GM19099 (cell line): Measurements from ENCODE around the gene RUNX2.

Experiments used
- POLR2A ChIP-seq: IDR thresholded peaks from 3 replicates; pipeline ENCODE4 v1.6.1; 2011; ENCODE audit warnings: low read depth; ENCODE audit not compliant: insufficient read length; ENCODE audit errors: extremely low read depth

RUNX2 gene

DNA sequence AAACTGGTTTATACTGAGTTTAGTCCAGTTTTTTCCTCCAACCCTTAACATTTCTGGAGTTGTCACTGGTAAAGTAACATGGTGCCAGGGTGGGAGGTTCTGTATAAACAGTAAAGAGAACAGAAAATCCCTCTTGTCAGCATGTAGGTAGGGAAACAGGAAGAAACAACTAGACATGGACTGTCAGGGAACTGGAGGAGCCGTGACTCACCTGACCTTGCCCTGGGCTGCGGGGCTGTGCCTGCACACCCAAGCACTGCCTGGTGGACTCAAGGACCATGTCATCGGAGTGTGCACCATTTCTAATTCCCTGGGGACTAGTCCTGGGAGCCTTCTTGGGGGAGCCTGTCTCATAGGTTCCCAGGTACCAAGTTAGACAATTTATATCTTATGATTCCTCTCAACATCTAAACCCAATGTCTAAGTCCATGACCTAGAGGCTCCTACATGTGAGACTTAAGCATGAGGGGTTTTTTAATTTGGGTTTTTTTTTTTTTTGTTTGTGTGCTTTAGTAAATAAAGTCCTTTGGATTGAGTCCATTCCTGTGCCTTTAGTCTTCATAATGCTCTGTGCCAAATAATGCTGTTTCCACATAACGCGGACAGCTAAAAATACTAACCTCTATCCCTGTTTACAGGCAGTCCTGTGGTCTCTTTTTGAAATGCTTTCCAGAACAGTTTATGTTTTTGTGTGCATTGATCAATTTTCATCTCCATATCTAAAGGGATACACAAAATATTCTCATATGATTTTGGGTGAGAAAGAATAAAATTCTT, 186.5 kb downstream of the RUNX2 start:
- TF ChIP-seq POLR2A, result no peak

DNA sequence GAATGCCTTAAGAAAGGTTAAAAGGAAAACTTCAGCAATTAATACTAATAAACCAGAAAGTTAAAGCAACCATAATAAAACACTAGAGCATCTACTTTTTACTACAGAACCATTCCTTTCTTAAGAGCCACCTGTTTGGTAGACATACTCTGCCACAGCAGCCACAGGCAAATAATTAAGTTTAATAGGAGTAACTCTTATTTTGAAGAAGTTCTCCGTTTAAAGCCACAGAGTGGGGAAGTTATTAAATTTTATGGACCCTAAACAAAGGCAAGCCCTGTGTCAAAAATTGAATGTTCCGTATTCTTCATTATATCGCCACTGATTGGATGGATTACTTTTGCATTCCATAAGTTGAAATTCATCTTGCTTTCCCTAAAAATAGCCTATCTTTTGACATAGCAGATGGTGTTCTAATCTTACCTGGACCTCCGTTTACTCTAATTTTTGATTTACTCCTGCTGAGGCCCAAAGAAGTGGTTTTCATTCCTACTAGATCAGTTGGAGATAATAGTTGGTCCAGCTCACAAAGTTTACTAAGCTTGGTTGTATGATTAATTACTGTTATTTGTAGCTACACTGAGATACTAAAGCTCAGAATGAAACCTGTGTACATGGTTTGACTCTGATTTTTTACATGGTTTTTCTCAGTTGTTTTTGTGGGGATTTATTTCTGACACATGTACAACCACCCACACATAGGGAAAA, 190.0 kb downstream of the RUNX2 start:
- TF ChIP-seq POLR2A, result no peak

DNA sequence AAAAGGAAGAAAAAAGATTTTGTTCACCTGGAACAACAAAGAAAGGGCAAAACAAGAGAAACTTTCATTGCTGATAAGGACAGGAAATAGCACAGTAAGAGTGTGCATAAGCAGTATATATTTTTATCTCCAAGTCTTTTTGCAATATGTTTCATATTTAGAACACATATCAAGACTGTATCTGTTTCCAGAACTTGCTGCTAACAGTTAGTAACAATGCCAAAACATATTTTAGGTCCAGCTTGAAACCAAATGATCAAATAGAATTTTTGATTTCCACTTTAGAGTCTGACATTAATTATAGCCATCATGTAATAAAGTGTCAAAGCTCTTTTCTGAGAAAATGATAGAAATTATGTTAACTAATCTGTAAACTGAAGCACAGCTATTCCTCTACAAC, 193.1 kb downstream of the RUNX2 start:
- no peak for TF ChIP-seq POLR2A

DNA sequence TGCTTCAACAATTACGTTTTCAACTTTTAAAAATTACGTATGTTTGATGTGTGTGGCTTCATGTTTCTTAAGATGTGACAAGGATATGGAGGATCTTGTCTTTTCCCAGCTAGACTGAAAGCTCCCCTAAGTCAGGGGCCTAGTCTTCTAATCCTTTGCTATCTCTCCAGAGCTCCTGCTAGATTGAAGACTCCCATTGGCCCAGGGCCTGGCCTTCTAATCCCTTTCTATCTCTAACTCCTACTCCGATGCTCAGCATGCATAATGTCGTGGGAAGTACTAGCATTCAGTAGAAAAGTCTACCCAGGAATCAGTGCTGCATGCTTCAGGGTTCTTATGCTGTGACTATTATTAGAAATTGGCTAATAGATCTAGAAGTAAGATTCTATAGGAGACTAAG, 194.4 kb downstream of the RUNX2 start:
- TF ChIP-seq POLR2A, result no peak

DNA sequence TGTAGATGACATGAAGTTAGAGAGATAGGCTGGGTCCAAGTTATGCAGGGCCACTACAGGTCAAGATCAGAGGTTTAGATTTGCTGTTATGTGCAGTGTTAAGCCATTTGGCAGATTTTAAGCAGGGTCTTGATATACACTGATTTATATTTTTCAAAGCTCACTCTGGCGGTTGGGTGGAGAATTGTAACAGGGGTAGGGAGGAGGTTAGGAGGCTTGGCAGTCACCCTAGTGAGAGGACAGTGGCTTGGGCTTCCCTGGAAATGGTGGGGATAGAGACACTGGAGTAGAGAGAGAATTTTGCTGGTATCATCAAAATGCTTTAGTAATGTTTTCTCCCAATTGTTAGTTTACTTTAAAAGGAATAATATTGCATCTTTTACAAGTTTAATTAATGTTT, 199.1 kb downstream of the RUNX2 start:
- TF ChIP-seq POLR2A, result no peak

DNA sequence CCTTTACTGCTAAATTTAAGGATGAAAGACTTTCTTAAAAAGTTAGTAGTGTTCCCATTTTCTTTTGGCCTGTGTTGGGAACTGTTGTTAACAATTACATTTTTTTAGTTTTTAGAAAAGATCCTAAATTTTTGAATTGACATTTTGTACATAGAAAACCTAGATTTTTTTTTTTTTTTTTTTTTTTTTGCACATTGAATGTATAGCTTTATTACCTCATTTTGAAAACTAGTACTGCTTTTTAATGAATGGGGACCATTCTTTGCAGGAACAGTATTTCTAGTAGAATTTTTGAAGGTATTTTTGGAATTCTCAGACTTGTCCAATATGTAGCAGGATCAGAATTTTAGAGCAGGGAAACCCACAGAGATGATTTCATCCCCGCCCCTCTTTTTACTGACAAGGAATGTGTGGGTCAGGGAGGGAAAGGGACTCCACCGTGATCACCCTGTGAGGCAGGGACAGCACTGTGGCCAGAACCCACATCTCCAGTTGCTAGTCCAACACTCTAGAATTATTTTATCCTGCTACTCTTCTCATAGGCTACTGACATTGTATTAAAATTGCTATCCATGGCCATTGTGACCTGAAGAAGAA, 204.0 kb downstream of the RUNX2 start:
- no peak for TF ChIP-seq POLR2A

DNA sequence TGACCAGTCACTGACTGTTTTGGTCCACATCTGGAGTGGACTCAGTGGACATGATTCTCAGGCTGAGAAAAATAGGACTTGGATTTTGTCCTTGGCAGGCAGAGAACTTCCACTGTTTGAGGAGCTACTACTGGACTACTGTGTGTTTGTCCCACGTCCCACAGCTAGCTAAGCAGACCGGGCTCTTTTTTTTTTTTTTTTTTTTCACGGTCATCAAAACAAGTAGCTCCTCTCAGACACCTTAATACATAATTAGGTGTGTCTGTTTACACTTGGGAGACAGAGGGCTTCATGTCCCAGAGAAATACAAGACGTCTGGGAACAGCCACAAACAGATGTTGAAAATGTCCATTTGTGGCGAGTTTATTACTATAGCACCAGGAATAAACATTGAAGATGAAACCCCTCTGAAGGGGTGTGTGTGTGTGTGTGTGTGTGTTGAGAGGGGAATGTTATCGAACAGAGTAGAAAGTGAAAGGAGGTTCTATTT, 204.6 kb downstream of the RUNX2 start:
- no peak for TF ChIP-seq POLR2A

DNA sequence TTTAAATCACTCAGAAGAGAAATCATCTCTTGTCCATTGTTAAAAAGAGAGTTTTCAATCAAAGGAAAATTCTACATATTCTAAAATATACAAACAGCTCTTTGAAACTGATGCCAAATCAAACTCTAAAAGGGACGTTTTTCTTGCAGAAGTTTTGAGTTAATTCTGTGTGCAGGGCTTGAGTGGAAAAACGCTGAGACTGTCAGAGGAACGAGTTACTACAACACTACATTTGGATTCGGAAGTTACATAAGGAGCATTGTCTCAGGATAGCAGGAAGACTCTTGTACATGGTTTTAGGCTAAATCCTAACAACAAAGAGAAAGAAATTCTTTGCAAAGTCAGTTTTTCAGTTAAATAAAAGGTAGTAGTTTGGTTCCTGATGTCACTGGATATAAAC, 205.3 kb downstream of the RUNX2 start:
- no peak for TF ChIP-seq POLR2A

DNA sequence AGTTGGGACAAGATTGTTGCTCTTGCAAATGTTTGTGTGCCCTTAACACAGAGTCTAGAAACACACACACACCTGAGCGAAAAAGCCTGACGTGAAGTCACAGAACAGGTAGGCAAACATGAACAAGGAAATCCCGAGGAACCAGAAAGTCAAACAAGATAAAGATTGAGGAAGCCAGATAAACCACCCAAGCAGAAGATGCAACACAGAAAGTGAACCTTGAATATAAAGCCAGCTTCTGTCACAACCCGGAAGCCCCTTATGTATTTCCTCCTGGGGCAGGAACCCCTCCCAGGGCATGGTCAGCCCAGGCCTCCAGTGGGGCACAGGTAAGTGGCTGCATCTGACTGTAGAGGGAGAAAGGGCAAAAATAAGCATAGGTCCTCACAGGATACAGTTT, 207.8 kb downstream of the RUNX2 start:
- TF ChIP-seq POLR2A, result no peak

DNA sequence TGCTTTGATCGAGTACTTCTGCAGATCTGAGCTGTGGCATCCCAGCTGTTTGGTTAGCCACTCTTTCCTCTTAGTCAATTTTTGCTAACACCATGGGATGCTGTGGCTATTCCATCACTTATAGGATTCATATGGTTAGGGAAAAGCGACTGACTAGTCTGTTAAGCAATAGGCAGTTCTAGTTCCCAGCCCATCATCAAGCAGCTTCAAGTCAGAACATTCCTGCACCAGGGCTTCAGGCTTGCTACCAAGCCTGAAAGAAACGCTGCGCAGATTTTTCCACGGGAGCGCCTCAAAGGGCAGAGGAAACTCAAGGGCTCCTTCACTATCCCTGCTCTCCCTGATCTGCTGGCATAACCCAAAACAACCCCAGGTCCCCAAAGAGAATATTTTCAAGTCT, 209.4 kb downstream of the RUNX2 start:
- no peak for TF ChIP-seq POLR2A

DNA sequence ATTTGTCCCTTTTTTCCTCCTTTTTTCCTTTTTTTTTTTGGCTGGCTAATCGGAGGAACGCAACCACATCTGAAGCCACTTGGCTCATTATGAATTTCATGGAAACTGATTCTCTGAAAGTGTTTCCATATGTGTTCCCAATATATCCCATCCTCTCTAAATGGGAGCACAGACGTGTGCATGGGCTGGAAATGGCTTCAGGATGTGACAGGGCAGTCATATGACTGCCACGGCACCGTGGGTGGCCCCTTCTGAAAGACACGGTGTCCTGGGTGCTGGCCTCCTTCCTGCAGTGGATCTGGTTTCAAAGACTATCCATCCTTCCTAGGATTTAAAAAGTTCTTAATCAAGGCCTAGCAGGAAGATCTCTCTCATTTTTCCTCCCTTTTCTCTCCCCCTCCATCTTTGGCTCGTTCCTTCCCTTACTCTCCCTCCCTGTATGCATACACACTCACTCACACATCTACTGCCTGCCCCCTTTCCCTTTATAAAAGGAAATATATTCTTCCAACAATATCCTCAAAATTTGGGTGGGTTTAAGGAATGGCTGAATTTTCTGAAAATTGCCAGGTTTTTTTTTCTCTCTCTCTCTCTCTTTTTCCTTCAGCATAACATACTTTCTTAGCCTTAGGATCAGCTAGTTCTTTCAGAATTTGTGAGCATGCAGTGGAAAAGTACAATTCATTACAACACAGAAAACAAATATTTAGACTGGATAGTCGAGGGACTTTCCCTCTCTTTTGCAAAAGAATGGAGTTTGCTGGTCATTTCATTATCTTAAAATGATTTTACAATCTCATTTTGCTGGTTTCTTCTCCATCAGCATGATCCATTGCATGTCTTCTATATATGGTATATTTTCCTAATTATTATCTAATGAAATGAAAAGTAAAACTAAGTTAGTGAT, 210.8 kb downstream of the RUNX2 start:
- TF ChIP-seq POLR2A, result no peak

DNA sequence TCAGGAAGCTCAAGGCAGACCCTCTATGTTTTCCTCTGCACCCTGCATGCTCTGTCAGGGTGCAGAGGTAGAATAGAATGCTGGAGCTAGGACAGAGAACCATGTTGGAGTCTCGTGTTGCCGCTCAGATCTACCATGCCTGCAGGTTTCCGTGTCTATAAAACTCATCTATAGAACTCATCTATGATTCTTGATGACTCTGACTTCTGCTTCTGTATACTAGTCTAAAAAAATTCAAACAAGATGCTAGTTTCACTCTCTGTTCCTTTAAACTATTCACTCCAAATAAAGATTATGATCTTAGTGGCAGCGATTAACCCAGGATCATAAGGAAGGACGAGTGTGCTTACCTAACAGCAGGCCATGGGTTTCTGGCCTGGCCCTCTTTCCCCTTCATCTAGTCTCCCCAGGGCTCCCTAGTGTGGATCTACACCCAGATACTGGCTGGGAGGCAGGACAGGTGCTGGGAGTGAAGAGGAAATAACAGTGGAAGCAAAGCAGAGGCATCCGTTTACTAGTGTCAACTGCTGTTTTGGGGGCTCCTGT, 212.3 kb downstream of the RUNX2 start:
- TF ChIP-seq POLR2A, result no peak

DNA sequence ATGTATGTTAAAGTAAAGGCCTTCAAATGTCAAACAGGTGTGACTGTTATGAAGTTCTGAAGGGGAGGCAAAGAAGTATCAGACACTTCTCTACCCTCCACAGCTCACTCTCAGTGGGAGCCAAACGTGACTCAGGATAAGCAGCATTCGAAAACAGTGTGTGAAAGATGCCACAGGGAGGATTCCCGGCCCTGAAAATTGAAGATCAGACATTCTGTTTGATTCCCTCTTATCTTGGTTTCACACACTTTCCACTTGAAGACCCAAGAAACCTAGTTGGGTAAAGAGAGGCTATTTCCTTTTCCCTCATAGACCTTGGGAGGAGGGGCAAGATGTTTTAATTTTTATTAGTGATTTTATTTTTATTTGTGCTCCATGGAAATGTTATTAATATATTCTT, 213.8 kb downstream of the RUNX2 start:
- TF ChIP-seq POLR2A, result no peak

DNA sequence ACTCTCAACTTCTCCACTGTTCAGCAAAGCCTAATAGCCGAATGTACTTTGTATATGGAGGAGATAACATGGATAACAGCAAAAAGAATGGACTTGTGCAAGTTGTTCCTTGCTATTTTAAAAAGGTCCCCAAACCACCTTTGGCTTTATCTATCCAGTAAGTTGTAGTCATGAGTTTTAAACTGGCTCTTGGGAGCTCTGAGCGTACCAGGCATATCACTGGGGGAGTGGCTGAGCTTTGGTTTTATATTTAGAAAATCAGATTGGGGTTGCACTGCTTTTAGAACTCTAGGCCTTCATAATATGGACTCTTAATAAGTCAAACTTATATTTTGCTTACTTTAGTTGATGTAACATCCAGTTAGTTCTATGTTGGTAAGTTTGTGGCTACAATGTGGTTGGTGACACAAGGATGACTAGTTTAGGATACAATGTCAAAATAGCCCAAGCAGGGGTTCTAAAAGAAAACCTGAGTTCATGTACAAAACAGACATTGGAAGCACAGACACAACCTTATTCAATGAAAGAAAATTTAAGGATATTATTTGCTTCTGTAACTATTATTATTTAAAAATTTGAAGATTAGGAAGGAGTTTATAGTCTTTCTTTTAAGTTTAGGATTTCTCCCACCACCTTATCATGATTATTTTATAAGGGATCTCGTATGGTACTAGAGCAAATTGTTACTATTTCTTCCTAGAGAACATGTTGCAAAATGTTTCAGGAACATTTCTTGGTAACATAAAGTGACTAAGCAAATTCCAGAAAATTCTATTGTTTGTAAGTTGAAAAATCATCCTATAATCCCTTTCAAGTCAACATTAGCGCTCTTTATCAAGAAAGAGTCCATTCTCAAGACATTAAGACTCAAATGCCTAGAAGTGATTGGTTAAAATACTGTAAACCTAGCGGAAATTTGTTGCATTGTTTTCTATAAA, 215.4 kb downstream of the RUNX2 start:
- no peak for TF ChIP-seq POLR2A

DNA sequence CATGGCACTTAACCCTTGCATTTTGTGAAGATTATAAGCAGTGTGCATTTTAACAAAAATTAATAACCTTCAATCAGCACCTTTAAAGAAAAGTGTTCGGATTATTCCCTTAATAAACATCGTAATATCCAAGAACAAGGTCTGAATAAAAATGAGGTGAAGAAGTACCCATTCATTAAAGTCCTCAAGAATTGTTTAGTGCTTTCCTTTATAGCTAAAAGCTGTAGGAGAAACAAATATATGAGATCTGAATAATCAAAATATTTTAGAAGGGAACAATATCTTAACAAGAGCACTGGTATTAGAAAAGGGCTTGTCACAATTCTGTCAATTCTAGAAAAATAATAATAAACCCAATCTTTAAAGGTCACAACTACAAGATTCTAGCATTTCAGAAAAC, 217.3 kb downstream of the RUNX2 start:
- no peak for TF ChIP-seq POLR2A
